ENCODE measurements around the gene KDM1B.
"Not testable (repeated sequence)": the region's sequence is repeated elsewhere in the genome, so short reads cannot be mapped to it uniquely, and the experiment has no call there.

Gene KDM1B

DNA sequence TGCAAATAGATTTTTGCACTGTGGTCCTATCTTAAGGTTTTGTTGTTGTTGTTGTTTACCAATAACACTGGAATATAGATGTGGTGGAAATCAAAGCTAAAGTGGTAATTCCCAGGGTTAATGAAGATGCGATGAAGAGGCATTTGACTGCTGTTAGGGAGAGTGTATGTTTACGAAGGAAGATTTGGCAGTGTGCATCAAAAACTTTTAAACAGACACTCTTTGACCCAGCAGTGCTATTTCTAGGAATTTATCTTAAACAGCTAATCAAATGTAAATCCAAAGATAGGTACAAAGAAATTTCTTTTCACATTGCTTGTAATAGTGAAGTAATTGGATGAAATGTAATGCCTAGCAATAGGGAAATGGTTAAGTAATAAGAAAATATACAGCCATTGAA is 34.0 kb downstream of the KDM1B start:
- H3K4me3 ChIP-seq (ENCODE audit: low read length), result no peak overlapping the region
- no peak for TF ChIP-seq ZNF274 (IDR thresholded peaks at IDR 0.05; ENCODE audit: low read depth, low read length)

DNA sequence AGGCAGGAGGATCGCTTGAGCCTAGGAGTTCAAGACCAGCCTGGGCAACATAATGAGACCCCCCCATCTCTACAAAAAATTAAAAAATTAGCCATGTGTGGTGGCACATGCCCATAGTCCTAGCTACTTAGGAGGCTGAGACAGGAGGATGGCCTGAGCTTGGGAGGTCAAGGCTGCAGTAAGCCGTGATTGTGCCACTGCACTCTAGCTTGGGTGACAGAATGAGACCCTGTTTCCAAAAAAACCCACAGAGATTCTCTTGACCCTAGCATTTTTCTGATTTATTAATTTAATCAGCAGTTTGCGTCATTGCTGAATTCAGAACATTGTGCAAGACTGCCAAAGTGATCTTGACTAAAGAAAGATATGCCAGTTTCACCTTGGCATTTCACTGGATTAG is 36.8 kb downstream of the KDM1B start:
- no peak for TF ChIP-seq ZNF274 (IDR thresholded peaks at IDR 0.05; ENCODE audit: low read depth, low read length)
- no peak overlapping the region for H3K4me3 ChIP-seq (ENCODE audit: low read length)

DNA sequence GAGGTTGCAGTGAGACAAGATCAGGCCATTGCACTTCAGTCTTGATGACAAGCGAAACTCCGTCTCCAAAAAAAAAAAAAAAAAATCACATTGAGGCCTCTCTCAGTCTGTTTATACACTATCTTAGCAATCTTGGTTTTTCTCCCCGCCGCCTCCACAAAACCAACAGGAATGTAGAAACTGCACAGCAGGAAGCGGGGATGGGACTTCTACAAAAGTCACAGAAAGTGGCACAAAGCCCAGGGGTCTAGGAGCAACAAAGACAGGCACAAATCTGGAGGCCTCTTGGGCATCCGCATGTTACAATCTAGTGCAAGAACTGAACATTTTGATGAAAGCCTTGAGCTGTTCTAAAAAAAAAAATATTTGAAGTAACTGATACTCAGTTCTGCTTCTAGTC is 48.6 kb downstream of the KDM1B start:
- no peak overlapping the region for H3K4me3 ChIP-seq (ENCODE audit: low read length)
- TF ChIP-seq ZNF274 (IDR thresholded peaks at IDR 0.05; ENCODE audit: low read depth, low read length), result no peak

DNA sequence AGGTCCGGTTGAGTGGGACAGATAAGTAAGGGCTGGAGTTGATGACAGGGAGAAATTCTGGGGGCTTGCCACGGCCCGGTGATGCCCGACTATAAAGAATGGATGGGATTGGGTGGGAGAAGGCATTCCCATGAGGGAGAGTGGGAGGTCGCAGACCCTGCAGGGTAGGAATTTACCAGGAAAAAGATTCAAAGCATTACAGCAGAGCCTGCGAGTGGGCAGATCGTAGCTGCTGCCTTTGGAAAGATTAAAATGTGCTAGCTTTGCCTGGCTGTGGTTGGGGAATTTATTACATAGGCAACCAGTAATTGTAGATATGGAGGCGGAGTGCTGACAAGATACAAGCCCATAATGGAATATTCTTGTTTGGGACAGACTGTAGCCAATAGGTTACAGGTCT is 49.5 kb downstream of the KDM1B start:
- no peak for TF ChIP-seq ZNF274 (IDR thresholded peaks at IDR 0.05; ENCODE audit: low read depth, low read length)
- no peak overlapping the region for H3K4me3 ChIP-seq (ENCODE audit: low read length)

DNA sequence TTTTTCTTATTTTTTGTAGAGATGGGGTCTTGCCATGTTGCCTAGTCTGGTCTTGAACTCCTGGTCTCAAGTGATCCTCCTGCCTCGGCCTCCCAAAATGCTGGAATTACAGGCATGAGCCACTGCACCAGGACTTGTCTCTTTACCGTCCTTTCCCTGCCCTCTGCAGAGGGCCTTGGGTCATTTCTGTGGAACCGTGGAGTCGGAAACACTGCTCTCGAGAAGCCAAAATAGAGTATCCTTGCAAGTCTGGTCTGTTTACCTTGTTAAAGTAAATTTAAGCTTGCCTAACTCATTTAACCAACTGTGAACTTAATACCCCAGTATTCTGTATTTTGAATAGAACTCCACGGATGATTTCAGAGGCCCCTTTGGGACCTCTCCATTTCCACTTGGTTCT is 51.4 kb downstream of the KDM1B start:
- no peak for TF ChIP-seq ZNF274 (IDR thresholded peaks at IDR 0.05; ENCODE audit: low read depth, low read length)
- H3K4me3 ChIP-seq (ENCODE audit: low read length), result no peak overlapping the region

DNA sequence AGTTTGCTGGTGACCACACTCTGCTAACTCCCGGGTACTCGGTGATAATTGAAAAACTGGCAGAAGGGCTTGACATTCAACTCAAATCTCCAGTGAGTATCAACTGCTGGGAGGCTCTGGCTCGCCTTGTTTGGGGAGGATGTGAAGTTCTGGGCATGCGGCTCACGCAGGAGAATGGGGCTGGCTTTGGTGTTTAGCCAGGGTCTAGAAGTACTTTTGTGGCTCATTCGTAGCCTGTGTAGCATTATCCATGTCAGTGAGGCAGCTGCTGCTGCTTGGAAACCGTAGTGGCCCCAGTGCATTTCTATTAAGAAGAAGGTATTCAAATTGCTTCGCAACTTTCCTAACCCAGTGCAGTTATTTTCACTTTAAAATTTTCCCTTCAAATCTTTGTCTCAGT is 52.2 kb downstream of the KDM1B start:
- no peak for TF ChIP-seq ZNF274 (IDR thresholded peaks at IDR 0.05; ENCODE audit: low read depth, low read length)
- no peak overlapping the region for H3K4me3 ChIP-seq (ENCODE audit: low read length)

DNA sequence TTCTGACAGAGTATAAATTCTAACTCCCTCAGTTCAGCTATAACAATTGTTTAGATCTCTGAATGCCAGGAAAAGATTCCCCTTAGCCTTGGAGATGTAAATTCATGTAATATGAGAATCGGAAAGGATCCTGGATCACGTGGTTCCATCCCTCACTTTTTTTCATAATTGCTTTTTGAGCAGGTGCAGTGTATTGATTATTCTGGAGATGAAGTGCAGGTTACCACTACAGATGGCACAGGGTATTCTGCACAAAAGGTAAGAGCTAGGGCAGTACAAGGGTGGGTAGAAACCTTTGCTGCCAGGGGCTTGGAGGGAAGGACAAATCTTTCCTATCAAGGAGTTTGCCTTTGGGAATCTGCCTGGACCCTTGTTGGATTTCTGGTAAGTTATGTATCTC is 52.7 kb downstream of the KDM1B start:
- TF ChIP-seq ZNF274 (IDR thresholded peaks at IDR 0.05; ENCODE audit: low read depth, low read length), result no peak
- no peak overlapping the region for H3K4me3 ChIP-seq (ENCODE audit: low read length)

DNA sequence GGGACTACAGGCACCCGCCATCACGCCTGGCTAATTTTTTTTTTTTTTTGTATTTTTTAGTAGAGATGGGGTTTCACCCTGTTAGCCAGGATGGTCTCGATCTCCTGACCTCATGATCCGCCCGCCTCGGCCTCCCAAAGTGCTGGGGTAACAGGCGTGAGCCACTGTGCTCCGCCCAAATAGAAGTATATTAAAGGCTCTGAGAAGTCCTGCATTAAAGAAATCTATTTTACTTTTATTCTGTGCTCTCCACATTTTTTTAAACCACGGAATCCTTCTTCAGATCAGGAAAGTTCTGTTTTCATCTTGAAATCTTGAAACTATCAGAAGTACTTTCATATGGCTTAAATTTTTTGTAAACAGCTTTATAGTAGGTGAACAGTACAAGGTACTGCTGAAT is 53.6 kb downstream of the KDM1B start:
- not testable (repeated sequence) for H3K4me3 ChIP-seq (ENCODE audit: low read length)

DNA sequence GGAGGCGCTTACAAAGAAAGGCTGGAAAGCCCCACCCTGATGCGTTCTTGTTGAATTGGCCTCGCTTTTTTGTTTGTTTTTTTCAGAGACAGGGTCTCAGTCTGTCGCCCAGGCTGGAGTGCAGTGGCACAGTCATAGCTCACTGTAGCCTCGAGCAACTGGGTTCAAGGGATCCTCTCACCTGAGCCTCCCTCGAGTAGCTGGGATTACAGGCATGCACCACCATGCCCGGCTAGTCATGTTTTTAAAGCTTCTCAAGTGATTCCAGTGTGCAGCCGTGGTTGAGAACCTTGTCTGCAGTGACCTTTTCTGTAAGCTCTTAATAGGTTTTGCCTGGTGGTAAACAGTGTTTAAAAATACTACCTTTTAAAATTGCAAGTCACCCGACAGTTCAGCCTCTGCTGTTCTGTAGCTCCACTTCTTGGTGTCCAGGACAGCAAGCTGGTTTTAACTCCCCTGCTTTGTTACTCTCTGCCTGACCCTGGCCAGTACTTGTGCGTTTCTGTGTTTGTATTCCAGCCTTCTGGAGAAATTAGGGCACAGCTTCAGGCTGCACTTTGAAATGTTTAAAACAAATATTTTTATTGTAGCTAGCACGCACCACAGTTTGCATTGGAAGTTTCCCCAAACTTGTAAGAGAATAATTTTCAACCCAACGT is 54.4 kb downstream of the KDM1B start:
- H3K4me3 ChIP-seq (ENCODE audit: low read length), result no peak overlapping the region
- no peak for TF ChIP-seq ZNF274 (IDR thresholded peaks at IDR 0.05; ENCODE audit: low read depth, low read length)

DNA sequence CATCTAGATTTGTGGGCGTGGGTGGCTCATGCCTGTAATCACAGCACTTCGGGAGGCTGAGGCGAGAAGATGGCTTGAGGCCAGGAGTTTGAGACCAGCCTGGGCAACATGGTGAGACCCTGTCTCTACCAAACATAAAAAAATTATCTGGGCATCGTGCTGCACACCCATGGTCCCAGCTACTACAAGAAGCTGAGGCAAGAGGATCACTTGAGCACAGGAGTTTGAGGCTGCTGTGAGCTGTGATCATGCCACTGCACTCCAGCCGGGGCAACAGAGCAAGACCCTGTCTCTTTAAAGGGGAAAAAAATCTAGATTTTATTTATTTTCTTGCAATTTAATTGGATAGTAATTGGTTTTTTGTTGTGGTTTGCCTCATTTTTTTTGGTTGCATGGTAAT is 55.5 kb downstream of the KDM1B start:
- TF ChIP-seq ZNF274 (IDR thresholded peaks at IDR 0.05; ENCODE audit: low read depth, low read length), result no peak
- no peak overlapping the region for H3K4me3 ChIP-seq (ENCODE audit: low read length)

DNA sequence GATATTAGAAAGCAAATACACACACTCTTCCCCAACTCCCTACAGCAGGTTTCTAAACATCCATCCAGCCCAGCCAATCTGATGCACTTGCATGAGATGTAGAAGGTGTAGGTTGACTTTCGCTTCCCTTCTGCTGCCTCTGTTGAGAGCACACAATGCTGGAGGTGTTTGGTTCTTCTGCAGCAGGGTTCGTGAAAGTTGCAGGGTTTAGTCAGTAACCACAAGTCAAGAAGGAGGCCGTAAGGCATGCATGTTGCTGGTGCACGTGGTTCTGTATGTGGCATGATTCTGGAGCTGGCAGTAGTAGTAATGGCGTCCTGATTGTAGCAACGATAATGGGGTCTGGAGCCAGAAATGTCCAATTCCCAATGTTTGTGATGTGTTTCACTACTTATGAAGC is 56.1 kb downstream of the KDM1B start:
- H3K4me3 ChIP-seq (ENCODE audit: low read length), result no peak overlapping the region
- no peak for TF ChIP-seq ZNF274 (IDR thresholded peaks at IDR 0.05; ENCODE audit: low read depth, low read length)

DNA sequence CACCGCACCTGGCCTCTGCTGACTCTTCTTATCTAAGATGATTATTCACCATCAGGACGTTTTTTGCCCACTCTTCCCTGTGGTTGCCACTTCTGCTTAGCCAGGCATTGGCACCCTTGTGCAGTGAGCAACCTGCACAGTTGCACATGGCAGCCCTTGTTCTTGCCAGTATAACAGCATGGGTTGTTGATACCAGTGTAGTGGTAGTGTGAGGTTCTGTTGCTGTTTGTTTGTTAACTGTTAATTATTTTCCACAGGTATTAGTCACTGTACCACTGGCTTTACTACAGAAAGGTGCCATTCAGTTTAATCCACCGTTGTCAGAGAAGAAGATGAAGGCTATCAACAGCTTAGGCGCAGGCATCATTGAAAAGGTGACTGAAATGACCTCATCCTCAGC is 57.0 kb downstream of the KDM1B start:
- H3K4me3 ChIP-seq (ENCODE audit: low read length), result no peak overlapping the region
- no peak for TF ChIP-seq ZNF274 (IDR thresholded peaks at IDR 0.05; ENCODE audit: low read depth, low read length)

DNA sequence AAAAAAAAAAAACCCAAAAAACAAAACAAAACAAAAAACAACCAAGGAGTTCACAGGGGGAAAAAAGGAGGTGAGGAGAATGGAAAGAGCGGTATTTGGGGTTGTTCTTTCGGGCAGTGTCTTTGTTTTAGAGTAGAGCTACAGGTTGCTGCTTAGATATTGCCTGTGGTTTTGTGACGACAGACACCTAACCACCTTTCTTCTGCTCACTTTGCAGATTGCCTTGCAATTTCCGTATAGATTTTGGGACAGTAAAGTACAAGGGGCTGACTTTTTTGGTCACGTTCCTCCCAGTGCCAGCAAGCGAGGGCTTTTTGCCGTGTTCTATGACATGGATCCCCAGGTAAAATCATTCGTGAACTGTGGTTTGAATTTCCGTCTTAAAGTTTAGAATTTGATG is 58.2 kb downstream of the KDM1B start:
- H3K4me3 ChIP-seq (ENCODE audit: low read length), result no peak overlapping the region
- no peak for TF ChIP-seq ZNF274 (IDR thresholded peaks at IDR 0.05; ENCODE audit: low read depth, low read length)

DNA sequence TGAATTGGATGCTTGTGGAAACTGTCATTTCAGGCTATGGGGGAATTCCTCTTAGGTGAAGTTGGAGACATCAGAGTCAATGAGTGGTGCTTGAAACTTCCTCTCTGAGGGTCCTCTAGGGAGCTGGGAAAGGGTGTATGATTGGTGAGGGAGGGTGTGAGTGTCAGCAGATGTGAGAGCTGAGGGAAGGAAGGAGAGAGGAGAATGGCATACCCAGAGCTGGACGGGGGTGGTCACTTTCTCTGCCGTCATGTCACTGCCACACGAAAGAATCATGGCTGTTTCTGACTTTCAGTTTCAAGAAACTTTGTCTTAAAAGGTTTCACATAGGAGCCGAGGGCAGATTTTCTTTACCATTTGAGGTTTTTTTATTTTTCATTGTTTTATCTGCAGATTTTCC is 58.8 kb downstream of the KDM1B start:
- H3K4me3 ChIP-seq (ENCODE audit: low read length), result no peak overlapping the region; the same call in 1 of the 2 replicates
- TF ChIP-seq ZNF274 (IDR thresholded peaks at IDR 0.05; ENCODE audit: low read depth, low read length), result no peak

DNA sequence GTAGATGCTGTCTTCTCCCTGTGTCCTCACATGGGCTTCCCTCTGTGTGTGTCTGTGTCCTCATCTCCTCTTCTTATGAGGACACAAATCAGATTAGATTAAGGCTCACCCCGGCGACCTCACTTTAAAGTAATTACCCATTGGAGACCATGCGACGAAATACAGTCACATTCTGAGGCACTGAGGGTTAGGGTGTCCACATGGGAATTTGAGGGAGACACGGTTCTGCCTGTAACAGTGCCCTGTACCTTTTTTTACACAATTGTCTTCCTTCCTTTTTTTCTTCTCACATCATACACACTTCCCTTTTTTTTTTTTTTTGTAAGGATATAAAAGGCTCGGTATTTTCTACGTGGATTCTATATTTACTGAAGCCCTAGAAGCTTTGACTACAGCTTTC is 60.2 kb downstream of the KDM1B start:
- TF ChIP-seq ZNF274 (IDR thresholded peaks at IDR 0.05; ENCODE audit: low read depth, low read length), result no peak
- H3K4me3 ChIP-seq (ENCODE audit: low read length), result no peak overlapping the region

DNA sequence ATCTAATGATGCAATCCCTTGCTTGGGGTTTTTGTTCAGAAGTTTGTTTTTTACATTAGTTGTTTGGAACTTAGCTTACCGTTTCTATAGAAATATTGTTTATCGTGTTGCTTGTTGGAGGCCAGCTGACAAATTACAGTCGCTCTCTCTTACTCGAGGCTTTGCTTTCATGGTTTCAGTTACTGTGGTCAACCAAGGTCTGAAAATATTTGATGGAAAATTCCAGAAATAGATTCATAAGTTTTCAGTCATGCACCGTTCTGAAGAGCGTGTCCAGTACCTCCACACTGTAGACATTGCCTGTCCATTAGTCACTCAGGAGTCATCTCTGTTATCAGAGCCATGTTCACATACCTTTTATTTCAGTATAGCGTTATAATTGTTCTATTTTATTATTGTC is 61.2 kb downstream of the KDM1B start:
- no peak overlapping the region; the same call in 1 of the 2 replicates for H3K4me3 ChIP-seq (ENCODE audit: low read length)
- TF ChIP-seq ZNF274 (IDR thresholded peaks at IDR 0.05; ENCODE audit: low read depth, low read length), result no peak

Measured in GM08714 (cell line).